COLO668 (cell line): ENCODE measurements around the gene IRAK4.
"Not testable (repeated sequence)": the region's sequence is repeated elsewhere in the genome, so short reads cannot be mapped to it uniquely, and the experiment has no call there.

Experiments
- DNase-seq: peaks from one replicate; lab custom pipeline; 2025; ENCODE audit not compliant: unreplicated experiment; lab: John Stamatoyannopoulos, UW

The IRAK4 gene

DNA sequence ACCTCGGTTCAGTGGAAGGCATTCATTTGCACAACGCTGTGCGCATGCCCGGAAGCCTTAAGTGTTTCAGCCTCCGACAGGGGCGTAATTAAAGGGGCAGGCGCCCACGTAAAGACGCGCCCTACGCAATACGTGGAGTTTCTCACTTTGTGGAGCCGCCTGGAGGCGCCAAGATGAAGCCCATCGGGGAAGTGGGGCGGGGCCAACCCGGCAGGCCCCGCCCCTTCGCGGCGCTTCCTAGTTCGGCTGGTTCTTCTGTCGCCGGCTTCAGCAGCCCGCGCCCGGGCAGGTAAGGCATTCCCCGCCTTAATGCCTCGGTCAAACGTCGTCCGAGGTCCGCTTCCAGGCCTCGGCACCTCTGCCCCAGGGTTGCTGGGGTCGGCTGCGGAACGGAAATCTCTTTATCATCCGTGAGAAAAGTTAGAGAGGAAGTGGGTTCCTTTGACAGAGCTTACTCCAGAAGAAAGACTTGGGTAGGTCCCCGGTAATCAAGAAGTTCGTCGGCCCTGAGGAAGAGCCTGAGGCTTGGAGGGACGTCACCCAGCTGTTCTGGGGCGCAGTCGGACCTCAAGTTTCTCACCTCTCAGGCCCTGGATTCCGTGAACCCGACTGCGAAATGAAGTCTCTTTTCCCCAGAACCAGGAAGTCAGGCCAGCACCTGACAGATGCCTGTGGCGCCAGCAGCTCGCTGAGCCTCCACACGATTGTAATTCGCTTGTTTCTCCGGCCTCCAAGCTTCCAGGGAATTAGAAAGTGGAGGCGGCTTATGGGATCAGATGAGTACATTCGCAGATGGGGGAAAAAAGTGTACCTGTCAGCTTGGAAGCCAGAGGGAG, at the start of gene IRAK4, which contains the start of gene PUS7L:
Gene IRAK4 (plus strand): TSS at position 224 of the 836 bp plus-strand sequence. CDS start 9,161 bp downstream, outside the sequence.
Gene PUS7L (minus strand): TSS at position 63 of the 836 bp plus-strand sequence. CDS start 3,545 bp downstream, outside the sequence.
- peak; percentile 93 for DNase-seq

- DNase-seq, result no peak
Measured at GRCh38 chr12:43711348-43711747, 47.4 kb upstream of the IRAK4 start.

DNA sequence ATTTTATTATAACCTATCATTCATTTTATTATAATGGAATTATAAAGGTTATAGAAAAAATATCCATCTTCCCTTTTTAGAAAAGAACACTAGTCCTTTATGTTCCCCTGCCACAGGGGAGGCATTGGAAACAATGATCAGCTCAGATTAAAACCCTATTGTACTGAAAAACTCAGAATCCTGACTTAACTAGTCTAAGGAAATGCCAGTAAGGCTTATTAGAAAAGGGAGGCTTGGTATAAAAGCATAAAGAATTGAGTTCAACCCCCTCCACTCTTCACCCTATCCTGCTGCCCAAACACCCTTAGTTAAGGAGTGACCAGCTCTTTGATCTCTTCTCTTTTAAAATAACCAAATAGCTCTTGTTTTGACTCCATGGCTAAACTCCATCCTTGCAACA, 36.1 kb upstream of the IRAK4 start:
- no peak for DNase-seq

DNA sequence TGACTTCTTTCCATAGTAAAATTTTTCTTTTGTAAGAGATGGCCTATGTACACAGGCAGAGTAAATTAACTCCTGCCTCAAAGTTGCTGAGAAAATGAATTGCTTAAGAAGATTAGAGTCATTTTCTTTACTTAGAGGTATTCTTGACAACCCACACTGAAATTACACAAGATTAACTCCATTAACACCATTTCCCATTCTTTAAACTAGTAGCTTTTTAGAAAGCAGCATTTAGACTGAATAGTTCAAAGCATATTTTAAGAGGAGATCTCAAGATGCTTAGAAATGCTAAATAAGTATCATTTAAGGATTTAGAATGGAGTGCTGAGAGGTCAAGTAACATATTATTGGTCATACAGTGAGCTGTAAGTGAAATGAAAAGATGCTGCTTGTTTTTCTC, 35.6 kb upstream of the IRAK4 start:
- DNase-seq, result no peak

DNA sequence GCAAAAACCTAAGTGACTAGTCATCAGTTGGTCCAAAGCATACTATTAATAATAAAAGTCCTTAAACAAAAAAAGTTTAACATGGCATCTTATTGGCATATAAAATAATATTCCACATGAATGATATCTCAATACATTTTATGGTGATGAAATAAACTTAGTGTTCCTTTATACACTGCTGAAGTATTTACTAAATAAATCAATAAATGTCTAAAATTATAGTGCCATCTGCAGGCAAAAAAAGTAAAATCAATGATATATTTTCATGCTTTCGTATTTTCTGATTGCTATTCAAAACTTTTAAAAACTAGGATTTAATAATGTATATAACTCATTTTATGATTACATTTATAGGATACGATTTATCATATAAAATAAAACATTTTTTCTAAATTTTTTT, 30.6 kb upstream of the IRAK4 start:
- DNase-seq, result no peak

DNA sequence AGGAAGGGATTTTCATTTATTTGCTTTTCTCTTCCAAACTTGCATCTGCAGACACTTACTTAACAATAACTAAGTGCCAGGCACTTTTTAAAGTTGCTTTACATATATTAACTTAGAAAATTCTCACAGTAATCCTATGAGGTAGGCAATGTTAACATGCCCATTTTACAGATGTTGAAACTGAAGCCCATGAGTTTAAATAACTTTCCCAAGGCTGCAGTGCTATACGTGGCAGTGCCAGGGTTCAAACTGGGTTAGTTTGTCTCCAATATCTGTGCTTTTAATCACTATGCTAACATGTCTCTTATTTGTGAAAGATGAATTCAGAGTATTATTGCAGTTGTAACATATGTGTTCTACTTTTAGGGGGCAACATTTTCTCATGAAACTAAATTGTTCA, 30.1 kb upstream of the IRAK4 start:
- no peak for DNase-seq

- DNase-seq, result no peak
Measured at GRCh38 chr12:43730283-43730682, 28.5 kb upstream of the IRAK4 start.

DNA sequence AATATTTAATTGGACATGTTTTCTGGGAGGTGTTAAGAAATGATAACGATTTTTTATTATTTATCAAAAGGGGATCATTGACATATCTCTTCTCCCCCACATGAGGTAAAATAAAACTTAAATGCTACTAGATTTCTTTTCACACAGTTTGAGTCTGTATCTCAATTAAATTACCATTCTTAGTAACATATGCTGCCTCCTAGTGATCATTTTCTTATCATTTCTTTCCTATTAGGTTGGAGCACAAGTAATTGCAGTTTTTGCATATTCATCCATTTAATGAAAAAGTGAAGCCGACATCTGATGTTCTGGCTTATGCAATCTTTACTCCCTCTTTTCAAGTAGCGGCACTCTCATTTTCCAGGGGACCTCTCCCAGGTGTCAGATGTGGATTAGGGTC, 25.1 kb upstream of the IRAK4 start:
- DNase-seq, result no peak

- no peak for DNase-seq
Measured at GRCh38 chr12:43736927-43737440, 21.8 kb upstream of the IRAK4 start.

DNA sequence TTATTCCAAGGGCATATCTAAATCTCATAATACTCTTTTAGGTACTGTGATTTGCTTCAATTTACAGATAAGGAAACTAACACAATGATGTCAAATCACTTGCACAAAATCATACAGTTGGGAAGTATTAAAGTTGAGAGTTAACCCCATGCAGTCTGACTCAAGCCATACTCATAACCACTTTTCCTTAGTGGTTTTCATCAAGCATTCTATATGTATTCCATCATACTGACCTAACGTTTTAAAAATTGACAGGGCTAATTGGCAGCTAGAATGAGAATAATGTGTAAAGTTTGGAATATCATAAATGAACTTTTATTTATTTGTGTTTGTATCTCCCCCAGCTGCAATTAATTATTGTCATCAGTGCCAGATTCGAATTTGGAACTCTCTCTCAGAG, 21.1 kb upstream of the IRAK4 start:
- DNase-seq, result no peak

GRCh38 chr12:43740511-43741100, 18.1 kb upstream of the IRAK4 start:
- DNase-seq, result no peak

DNA sequence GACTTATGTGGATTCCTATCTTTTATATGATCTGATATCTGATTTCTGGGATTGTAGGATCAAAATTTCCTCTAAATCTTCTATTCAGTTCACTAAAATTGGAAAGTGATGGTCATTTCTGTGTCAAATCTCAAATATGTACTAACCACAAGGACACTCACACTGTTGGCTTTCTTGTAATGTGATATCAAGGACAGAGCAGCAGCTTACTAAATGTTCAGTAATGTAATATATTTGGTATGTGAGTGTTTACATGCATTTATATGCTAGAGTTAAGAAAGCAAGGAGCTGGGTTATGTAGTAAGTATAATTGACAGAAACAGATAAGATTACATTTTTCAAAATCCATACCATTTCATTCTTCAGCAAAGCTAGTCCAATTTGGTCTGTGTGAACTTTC, 16.6 kb upstream of the IRAK4 start:
- no peak for DNase-seq

- DNase-seq, result no peak
Measured at GRCh38 chr12:43744826-43745225, 13.9 kb upstream of the IRAK4 start.

GRCh38 chr12:43749016-43749415, 9.7 kb upstream of the IRAK4 start:
- DNase-seq, result no peak

DNA sequence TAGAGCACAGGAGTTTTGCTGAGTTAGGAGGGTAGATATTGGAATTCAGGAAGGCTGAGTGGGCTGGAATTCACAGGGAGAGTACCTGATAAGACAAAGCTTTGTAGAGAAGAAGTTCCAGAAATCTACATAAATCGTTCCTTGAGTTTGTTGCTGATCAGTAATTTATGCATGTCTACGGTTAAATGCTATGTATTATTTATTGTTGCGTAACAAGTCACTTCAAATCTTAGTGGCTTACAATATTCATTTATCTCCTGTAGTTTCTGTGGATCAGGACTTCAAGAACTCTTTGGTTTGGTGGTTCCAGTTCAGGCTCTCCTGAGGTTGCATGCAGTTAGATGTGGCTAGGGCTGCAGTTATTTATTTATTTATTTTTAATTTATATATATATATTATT, 7.9 kb upstream of the IRAK4 start:
- DNase-seq, result no peak

GRCh38 chr12:43751360-43751759, 7.4 kb upstream of the IRAK4 start:
- not testable (repeated sequence) for DNase-seq

- DNase-seq, result no peak
Measured at GRCh38 chr12:43754015-43754414, 4.7 kb upstream of the IRAK4 start.

DNA sequence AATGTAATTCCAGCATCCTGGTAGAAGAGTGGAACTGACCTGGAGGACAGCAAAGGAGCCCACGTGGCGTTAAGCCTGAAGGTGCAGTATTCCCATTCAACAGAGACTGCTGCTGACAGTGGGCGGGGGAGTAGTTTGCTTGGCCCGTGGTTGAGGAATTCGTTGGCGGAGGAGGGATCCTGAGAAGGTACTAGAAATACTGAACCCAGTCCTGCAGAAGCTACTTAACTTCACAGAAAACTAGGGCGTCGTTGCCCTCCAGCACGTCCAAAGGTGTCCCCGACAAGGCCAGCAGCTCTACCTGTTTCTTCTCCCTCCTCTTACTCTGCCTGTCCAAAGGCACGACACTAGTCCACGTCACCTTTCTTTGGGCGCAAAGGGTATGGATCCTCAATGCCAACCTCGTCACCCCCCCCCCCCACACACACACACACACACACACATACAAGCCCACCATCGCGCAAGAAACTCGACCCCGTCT, 464 bp upstream of the IRAK4 start:
- peak; percentile 19 for DNase-seq

DNA sequence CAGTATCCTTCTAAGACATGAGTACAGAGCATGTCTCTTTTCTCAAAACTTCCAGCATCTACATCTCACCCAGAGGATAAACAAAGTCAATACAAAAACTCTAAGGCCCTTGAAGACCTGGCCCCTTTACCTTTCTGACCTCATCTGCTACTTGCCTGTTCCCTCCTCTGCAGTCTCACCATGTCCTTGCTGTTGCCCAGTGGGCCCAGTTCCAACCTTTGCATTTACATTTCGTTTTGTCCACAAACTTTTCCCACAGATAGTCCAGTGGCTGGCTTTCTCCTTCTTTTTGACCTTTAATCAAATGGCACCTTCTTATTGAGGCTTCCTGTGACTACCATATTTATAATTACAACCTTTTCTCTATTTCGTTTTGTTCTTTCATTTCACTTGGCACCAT, 1.6 kb downstream of the IRAK4 start:
- no peak for DNase-seq

DNA sequence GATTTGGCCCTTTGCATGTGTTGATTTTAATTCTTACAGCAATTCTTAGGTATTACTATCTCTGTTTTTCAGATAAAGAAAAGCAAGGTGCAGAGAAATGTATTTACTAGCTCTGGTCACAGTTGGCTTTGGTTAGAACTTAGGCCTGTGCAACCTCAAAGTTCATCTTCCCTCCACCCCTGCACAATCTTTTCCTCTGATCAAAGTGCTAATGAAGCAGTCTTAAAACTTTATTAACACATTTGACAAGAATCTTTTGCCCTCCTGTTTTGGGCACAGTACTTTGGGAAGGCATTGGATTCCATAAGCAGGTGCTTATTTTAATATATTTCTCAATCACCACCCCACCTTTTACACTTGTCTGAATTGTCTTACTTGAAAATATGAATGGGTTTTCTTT, 2.7 kb downstream of the IRAK4 start:
- DNase-seq, result no peak

DNA sequence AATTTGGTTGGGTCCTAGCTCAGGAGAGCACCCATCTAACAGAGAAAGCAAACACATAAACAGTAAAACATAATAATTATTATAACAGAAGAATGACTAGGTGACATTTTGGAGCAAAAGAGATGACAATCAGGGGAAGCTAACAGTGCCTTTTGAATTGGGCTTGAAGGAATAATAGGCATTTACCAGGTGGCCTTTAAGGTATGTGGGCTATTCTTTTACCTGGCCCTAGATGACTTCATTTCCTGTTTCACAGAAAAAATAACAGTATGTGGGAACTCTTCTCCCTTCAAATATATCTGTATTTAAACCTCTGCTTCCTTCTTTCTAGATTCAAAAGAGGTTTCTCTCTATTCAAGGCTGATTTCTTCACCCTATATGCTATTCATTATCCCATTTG, 3.8 kb downstream of the IRAK4 start:
- no peak for DNase-seq

DNA sequence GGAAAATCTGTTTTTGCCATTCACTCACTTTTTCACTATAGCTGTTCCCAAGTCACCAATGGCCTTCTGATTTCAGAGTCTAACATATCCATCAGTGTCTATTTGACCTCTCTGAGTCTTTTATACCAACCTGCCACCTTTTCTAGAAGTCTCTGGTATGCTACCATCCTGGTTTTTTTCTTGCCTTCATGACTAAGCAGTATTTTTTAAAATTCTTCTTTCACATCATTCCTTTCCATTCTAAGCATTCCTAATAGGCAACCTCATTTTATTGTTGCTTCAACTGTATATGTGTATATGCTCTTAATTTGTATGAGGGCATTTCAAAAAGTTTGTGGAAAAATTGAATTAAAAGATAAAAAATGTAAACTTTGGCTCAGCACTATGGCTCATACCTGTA, 5.0 kb downstream of the IRAK4 start:
- DNase-seq, result no peak
